ENCODE data around the gene ATP9B. TPM values are rescaled to one million over a fixed set of nuclear protein-coding genes. Genes with fewer than 3 reads are reported as not detected.

The ATP9B gene
- total RNA-seq, 1 donor from 2014 or later = 33.2 TPM

- Mint-ChIP-seq H3K27me3 (ENCODE audit: insufficient read depth, low read depth) (peaks cover 13% of the 10 kb centered on the region), H3K4me1 (peaks cover 33% of the 10 kb centered on the region), H3K36me3 (no peaks in the 10 kb centered on the region), H3K9me3 (no peaks in the 10 kb centered on the region), H3K27ac (no peak overlapping the region), H3K4me3 (no peak overlapping the region)
- Histone ChIP-seq H3K4me2 (no peak overlapping the region), H3K27me3 (no peaks in the 10 kb centered on the region), H3K9me3 (ENCODE audit: low read depth) (no peaks in the 10 kb centered on the region), H4K20me1 (ENCODE audit: low read depth) (peaks cover 12% of the 10 kb centered on the region), H3K4me3 (no peak overlapping the region), H3K9ac (no peak overlapping the region), H3K4me1 (peaks cover 6% of the 10 kb centered on the region), H3K27ac (no peak overlapping the region), H3F3A (ENCODE audit: low read depth) (peaks cover 1% of the 10 kb centered on the region), H2AFZ (replicated peaks) (no peak overlapping the region), H3K79me2 (ENCODE audit: low read depth) (no peaks in the 10 kb centered on the region), H3K36me3 (no peaks in the 10 kb centered on the region)
- TF ChIP-seq, protein P1, sequence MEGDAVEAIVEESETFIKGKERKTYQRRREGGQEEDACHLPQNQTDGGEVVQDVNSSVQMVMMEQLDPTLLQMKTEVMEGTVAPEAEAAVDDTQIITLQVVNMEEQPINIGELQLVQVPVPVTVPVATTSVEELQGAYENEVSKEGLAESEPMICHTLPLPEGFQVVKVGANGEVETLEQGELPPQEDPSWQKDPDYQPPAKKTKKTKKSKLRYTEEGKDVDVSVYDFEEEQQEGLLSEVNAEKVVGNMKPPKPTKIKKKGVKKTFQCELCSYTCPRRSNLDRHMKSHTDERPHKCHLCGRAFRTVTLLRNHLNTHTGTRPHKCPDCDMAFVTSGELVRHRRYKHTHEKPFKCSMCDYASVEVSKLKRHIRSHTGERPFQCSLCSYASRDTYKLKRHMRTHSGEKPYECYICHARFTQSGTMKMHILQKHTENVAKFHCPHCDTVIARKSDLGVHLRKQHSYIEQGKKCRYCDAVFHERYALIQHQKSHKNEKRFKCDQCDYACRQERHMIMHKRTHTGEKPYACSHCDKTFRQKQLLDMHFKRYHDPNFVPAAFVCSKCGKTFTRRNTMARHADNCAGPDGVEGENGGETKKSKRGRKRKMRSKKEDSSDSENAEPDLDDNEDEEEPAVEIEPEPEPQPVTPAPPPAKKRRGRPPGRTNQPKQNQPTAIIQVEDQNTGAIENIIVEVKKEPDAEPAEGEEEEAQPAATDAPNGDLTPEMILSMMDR (IDR thresholded peaks at IDR 0.05) = no peak
- TF ChIP-seq EZH2phosphoT487 (IDR thresholded peaks at IDR 0.05) = no peak
- no peak for TF ChIP-seq EZH2 (IDR thresholded peaks at IDR 0.05)
- DNase-seq (ENCODE audit: low spot score) = no peak
These were observed 337.5 kb downstream of the ATP9B start for GRCh38 chr18:79406708-79407107.

- no peak overlapping the region for H3K27ac Mint-ChIP-seq
- no peak for TF ChIP-seq EZH2phosphoT487 (IDR thresholded peaks at IDR 0.05)
- no peak for TF ChIP-seq EZH2 (IDR thresholded peaks at IDR 0.05)
- TF ChIP-seq, protein P1 (IDR thresholded peaks at IDR 0.05) = no peak
- H3K4me3 Mint-ChIP-seq = no peak overlapping the region
- Histone ChIP-seq H3F3A (ENCODE audit: low read depth) (no peaks in the 10 kb centered on the region), H3K36me3 (no peaks in the 10 kb centered on the region), H2AFZ (replicated peaks) (no peak overlapping the region), H3K4me3 (no peak overlapping the region), H3K27ac (no peak overlapping the region), H3K4me2 (no peak overlapping the region), H3K27me3 (no peaks in the 10 kb centered on the region), H3K9ac (no peak overlapping the region), H3K79me2 (ENCODE audit: low read depth) (no peaks in the 10 kb centered on the region), H3K4me1 (no peaks in the 10 kb centered on the region), H4K20me1 (ENCODE audit: low read depth) (no peaks in the 10 kb centered on the region), H3K9me3 (ENCODE audit: low read depth) (no peaks in the 10 kb centered on the region)
- H3K36me3 Mint-ChIP-seq = peaks cover 4% of the 10 kb centered on the region
- DNase-seq (ENCODE audit: low spot score) = no peak
- peaks cover 7% of the 10 kb centered on the region for H3K27me3 Mint-ChIP-seq (ENCODE audit: insufficient read depth, low read depth)
- H3K4me1 Mint-ChIP-seq = peaks cover 28% of the 10 kb centered on the region
- H3K9me3 Mint-ChIP-seq = no peaks in the 10 kb centered on the region
These were observed 340.1 kb downstream of the ATP9B start for GRCh38 chr18:79409313-79409712.

GRCh38 chr18:79410171-79410641 lies 341.0 kb downstream of the ATP9B start:
- H3K9me3 Mint-ChIP-seq = no peaks in the 10 kb centered on the region
- Histone ChIP-seq H3K27ac (no peak overlapping the region), H3K36me3 (no peaks in the 10 kb centered on the region), H2AFZ (replicated peaks) (no peak overlapping the region), H3K4me2 (no peak overlapping the region), H3K9me3 (ENCODE audit: low read depth) (no peaks in the 10 kb centered on the region), H3K79me2 (ENCODE audit: low read depth) (no peaks in the 10 kb centered on the region), H3K4me1 (no peaks in the 10 kb centered on the region), H3K9ac (no peak overlapping the region), H3K27me3 (no peaks in the 10 kb centered on the region), H3K4me3 (no peak overlapping the region), H3F3A (ENCODE audit: low read depth) (no peaks in the 10 kb centered on the region), H4K20me1 (ENCODE audit: low read depth) (no peaks in the 10 kb centered on the region)
- H3K36me3 Mint-ChIP-seq = peaks cover 4% of the 10 kb centered on the region
- TF ChIP-seq EZH2 (IDR thresholded peaks at IDR 0.05) (no peak), EZH2phosphoT487 (IDR thresholded peaks at IDR 0.05) (no peak)
- TF ChIP-seq, protein P1 (IDR thresholded peaks at IDR 0.05) = no peak
- peaks cover 22% of the 10 kb centered on the region for H3K4me1 Mint-ChIP-seq
- no peak overlapping the region for H3K27ac Mint-ChIP-seq
- no peak overlapping the region for H3K4me3 Mint-ChIP-seq
- H3K27me3 Mint-ChIP-seq (ENCODE audit: insufficient read depth, low read depth) = peaks cover 2% of the 10 kb centered on the region
- no peak for DNase-seq (ENCODE audit: low spot score)
